HG03108 (cell line): ENCODE data around the gene IHH.

Experiments
- ATAC-seq: cut with Tn5 transposase; IDR thresholded peaks from one replicate; pipeline ENCODE4 v1.9.1; 2021; ENCODE audit warnings: moderate library complexity; ENCODE audit not compliant: unreplicated experiment

IHH gene

DNA sequence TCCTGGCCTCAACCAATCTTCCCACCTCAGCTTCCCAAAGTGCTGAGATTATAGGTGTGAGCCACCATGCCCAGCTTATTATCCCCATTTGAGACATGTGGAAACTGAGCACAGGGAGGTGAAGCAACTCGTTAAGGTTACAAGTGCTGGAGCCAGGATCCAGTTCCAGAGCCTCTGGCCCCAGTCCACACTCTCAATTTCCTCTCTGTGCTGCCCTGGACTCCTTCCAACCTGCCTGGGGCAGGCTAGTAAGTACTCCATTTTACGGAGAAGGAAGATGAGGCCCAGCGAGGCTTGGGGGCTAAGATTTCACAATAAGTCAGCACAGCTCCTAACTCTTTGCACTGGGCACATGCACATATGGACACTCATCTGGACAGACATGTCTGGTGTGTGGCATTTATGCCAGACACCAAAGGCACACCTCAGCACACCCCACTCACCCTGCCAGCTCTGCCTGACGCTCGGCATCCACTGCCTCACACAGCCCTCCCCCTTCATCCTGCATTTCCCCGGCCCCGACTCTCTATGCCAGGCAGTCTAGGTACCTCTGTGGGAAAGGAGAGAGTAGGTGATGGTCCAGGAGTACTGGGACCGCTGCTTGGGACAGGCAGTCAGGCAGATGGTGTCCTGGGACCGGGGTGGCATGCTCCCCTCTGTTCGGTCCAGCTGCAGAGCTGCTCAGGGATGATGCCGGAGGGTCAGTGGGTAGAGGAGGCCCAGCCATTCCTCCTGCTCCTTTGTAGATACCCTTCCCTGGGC lies 39.9 kb downstream of the IHH start:
- ATAC-seq, result no peak

DNA sequence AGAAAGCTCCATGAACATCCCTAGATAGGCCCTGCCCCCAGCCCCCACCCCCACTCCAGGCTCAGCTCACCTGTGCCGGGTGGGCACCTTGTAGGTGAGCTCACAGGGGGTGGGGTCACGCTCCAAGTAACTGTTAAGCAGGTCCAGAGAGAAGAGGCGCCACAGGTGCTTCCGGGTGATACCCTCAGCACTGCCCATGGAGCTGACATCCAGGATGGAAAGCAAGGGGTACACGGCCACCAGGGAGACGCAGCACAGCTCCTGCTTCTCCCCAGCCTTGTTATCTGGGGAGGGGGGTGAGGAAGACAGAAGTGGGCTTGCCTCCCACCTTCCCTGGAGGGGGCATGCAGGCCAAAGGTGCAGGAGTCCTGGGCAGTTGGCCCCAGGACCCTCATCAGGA lies 41.3 kb downstream of the IHH start:
- ATAC-seq, result no peak

DNA sequence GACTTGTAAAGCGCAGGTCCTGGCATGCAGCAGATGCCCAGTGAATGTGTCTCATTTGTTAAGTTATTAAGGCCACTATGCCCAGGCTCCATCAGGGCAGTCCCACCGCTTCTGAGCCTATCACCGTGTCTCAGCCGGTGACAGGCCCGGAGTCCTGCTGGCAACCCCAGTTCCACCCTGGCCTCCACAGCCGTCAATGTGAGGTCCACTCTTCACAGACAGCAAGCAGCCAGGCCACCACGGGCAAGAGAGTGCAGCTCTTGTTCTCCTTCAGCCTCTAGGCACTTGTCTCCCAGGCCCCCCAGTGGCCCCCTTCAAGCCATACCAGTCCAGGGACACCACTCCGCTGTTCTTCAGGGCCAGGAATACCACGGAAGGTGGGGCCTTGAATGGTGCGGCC lies 42.0 kb downstream of the IHH start:
- ATAC-seq, result no peak

DNA sequence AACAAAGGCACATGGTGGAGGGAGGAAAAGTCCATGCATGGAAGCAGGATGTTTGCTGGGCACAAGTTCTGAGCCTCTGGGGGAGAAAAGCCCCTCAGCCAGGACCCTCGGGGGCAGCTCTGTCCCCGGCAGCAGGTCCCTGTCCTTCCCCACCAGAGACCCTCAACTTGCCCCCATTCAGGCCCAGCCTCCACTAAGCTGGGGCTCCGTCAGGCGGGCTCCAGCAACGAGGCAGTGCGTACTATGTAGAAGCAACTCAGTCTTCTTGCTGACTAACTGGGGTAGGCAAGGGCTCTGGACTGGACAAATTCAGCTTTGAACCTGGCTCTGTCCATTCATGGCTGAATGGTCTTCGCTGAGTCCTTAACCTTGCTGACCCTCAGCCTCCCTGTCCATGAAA lies 42.4 kb downstream of the IHH start:
- no peak for ATAC-seq

DNA sequence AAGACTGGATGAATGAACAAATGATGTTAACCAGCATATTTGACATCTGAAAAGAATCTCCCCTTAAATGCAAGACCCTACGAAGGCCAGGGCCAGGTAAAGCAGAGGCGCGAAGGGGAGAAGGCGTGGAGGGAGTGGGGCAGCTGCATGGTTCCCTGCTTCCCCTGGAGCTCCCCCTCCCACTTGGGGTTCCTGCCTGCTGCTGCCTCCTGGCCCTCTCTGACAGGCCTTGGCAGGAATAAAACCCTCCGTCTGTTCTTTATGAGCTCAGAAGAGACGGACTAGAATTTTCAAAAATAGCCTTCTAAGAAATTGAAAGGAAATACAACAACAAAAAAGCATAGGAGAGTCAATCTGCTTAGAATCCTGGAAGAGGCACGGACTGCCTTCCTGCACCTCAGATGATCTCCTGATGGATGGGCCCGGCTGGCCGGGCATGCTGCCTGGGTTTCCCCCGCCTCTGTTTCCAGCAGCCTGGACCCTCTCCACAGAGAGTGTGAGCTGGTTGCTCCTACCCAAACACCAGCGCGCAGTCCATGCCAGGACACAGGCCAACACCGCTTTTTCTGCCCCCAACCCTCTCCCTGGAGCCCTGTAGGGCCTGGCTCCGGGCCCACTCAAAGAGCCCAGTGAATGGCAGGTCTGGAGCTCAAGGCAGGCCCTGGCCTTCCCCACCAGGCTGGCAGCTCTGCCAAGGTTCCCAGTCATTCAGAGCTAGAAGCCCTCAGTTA lies 43.4 kb downstream of the IHH start:
- ATAC-seq, result no peak

DNA sequence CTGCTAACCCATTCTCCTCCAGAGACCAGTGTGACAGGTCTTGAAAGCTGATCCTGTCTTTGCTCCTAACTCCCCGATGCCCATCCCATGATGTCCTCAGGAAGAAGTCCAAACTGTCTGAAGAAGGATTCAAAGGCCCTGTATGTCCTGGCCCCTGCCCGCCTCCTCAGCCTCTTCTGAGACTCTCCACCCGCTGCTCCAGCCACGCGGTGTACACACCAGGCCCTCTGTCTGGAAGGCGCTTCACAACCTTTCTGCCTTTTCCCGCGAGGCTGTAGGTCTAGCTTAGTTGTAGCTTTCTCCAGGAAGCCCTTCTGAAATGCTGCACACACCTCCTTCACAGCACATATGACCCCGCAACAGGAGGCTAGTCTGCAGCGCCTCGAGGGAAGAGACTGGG lies 44.0 kb downstream of the IHH start:
- no peak for ATAC-seq

DNA sequence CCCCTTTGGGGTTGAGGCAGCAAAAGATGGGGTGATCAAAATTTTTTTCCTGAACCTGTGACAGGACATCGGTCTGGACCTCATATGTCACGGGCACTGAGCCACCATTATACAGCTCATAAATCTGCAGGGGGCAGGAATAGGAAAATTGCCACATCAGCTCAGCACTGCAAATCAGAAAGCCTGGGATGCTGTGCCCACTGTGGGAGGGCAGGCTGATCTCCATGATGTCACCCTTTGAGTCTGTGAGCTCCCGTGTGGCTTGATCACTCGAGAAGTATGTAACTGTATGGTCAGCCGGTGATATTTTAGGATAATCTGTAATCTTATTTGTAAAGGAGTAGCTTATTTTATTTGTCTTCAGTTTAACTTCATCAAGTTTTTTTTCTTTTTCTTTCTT lies 49.8 kb downstream of the IHH start:
- ATAC-seq, result no peak

DNA sequence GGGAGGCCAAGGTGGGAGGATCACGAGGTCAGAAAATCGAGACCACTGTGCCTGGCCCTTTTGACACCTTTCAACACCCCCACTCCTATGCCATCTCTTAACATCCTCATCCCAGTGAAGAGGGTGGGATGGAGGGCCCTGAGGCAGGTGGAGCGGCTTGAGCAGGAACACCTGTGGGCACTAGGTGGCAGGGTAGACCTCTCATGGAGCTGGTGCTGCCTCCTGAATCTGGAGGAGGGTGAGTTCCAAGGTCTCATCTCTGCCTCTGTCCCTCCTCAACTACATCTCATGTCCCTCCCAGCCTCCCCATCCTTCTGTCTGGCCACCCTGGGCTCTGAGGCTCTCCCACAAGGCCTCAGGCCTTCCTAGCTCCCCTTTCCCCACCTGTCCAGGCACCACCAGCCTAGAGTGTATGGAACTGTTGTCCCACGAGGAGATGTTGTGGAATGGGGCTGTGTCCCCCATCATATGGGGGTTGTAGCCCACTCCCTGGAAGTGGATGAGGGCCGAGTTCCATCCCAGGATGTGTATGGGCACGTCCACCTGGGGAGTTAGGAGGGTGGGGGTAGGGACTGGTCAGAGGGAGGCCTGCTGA lies 50.5 kb downstream of the IHH start:
- ATAC-seq, result no peak

DNA sequence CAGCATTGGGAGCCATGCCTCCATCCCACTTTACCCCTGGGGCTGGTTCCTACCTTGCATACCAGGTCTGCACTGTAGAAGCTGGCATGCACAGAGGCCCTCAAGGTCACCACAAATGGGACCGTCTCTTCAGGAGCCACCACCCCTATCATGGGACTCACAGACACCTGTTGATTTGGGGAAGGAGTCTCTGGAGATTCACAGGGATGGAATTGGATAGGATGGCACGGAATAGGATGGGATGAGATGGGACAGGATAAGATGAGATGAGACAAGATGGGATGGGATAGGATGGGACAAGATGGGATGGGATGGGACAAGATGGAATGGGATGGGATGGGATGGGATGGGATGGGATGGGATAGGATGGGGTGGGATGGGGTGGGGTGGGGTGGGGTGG lies 51.4 kb downstream of the IHH start:
- no peak for ATAC-seq
